ENCODE measurements around the gene TMEM91. TPM values are rescaled to one million over a fixed set of nuclear protein-coding genes. Genes with fewer than 3 reads are reported as not detected.

TMEM91 gene
- total RNA-seq, 1 experiment from 2014 or later, result 5.3 TPM

DNA sequence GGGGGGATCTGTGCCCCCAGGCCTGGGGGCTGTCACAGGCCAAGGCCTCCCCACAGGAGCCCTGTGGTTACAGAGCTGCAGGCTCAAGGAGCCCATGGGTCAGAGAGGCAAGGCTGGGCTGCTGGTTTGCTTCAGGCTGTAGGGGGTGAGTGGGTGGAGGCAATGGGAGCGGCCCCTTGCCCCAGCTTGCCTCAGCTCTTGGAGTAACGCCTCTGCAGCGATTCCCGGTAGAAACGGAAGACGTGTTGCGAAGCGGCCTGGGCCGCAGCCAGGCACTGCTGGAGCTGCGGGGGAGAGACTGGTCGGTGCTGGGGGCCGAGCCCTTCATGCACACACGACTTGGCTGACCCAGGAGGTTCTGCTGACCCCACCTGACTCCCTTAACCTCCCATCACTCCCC, 10.1 kb downstream of the TMEM91 start (continued):
- TF ChIP-seq, protein P1, sequence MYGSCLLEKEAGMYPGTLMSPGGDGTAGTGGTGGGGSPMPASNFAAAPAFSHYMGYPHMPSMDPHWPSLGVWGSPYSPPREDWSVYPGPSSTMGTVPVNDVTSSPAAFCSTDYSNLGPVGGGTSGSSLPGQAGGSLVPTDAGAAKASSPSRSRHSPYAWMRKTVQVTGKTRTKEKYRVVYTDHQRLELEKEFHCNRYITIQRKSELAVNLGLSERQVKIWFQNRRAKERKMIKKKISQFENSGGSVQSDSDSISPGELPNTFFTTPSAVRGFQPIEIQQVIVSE (CRISPR knock-in tag; IDR thresholded peaks at IDR 0.05; ENCODE audit: borderline replicate concordance), result no peak
- TF ChIP-seq HMGA2 (CRISPR knock-in tag; IDR thresholded peaks at IDR 0.05), result no peak

DNA sequence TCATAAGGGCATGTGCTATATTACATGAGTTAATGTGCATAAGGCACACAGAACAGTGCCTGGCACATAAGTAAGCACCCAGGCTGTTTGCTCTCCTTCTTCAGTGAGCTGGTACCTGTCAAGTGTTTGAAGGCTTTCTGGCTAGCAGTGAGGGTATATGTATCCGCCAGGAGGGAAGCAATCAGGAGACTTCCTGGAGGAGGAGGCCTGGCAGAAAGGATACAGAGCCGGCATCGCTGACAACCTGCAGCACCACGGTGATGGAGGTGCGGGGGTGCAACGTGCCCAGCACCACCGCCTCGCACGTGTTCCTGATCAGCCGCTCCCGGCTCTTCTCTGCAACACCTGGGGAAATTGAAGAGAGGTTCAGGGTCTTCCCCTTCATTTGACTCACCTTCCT, 15.3 kb downstream of the TMEM91 start:
- Mint-ChIP-seq H3K36me3 (peaks cover 18% of the 10 kb centered on the region), H3K4me1 (peaks cover 6% of the 10 kb centered on the region), H3K9me3 (no peaks in the 10 kb centered on the region), H3K27ac (no peak overlapping the region), H3K27me3 (ENCODE audit: low read depth) (no peaks in the 10 kb centered on the region), H3K4me3 (no peak overlapping the region)
- DNase-seq (ENCODE audit: low spot score) (no peak), ATAC-seq (no peak)
- ChIA-PET CTCF (no interaction called here), POLR2A (no interaction called here)
- no peak for TF ChIP-seq FOXJ3 (CRISPR knock-in tag; IDR thresholded peaks at IDR 0.05; ENCODE audit: borderline replicate concordance)
- TF ChIP-seq SMAD3 (CRISPR knock-in tag; IDR thresholded peaks at IDR 0.05; ENCODE audit: borderline replicate concordance), result no peak
- TF ChIP-seq, protein P2, sequence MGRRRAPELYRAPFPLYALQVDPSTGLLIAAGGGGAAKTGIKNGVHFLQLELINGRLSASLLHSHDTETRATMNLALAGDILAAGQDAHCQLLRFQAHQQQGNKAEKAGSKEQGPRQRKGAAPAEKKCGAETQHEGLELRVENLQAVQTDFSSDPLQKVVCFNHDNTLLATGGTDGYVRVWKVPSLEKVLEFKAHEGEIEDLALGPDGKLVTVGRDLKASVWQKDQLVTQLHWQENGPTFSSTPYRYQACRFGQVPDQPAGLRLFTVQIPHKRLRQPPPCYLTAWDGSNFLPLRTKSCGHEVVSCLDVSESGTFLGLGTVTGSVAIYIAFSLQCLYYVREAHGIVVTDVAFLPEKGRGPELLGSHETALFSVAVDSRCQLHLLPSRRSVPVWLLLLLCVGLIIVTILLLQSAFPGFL (CRISPR knock-in tag; IDR thresholded peaks at IDR 0.05; ENCODE audit: borderline replicate concordance), result no peak
- TF ChIP-seq ETV6 (CRISPR knock-in tag; IDR thresholded peaks at IDR 0.05), result no peak
- no peak for TF ChIP-seq GABPB1 (CRISPR knock-in tag; IDR thresholded peaks at IDR 0.05)
- TF ChIP-seq, protein P3, sequence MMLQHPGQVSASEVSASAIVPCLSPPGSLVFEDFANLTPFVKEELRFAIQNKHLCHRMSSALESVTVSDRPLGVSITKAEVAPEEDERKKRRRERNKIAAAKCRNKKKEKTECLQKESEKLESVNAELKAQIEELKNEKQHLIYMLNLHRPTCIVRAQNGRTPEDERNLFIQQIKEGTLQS (CRISPR knock-in tag; conservative IDR thresholded peaks at IDR 0.05), result no peak
- TF ChIP-seq ZBTB21 (CRISPR knock-in tag; IDR thresholded peaks at IDR 0.05; ENCODE audit: borderline replicate concordance), result no peak
- TF ChIP-seq ZNF423 (CRISPR knock-in tag; IDR thresholded peaks at IDR 0.05), result no peak
- no peak for TF ChIP-seq TCF7 (CRISPR knock-in tag; IDR thresholded peaks at IDR 0.05; ENCODE audit: low read depth)
- TF ChIP-seq, protein P4, sequence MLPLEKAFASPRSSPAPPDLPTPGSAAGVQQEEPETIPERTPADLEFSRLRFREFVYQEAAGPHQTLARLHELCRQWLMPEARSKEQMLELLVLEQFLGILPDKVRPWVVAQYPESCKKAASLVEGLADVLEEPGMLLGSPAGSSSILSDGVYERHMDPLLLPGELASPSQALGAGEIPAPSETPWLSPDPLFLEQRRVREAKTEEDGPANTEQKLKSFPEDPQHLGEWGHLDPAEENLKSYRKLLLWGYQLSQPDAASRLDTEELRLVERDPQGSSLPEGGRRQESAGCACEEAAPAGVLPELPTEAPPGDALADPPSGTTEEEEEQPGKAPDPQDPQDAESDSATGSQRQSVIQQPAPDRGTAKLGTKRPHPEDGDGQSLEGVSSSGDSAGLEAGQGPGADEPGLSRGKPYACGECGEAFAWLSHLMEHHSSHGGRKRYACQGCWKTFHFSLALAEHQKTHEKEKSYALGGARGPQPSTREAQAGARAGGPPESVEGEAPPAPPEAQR (CRISPR knock-in tag; IDR thresholded peaks at IDR 0.05), result no peak
- no peak for TF ChIP-seq NFATC4 (CRISPR knock-in tag; IDR thresholded peaks at IDR 0.05)
- no peak for TF ChIP-seq ZNF416 (CRISPR knock-in tag; IDR thresholded peaks at IDR 0.05)
- TF ChIP-seq ZNF138 (CRISPR knock-in tag; conservative IDR thresholded peaks at IDR 0.05), result no peak
- TF ChIP-seq FOXK1 (CRISPR knock-in tag; IDR thresholded peaks at IDR 0.05), result no peak
- TF ChIP-seq RELA (CRISPR knock-in tag; IDR thresholded peaks at IDR 0.05; ENCODE audit: borderline replicate concordance), result no peak
- TF ChIP-seq, protein P5, sequence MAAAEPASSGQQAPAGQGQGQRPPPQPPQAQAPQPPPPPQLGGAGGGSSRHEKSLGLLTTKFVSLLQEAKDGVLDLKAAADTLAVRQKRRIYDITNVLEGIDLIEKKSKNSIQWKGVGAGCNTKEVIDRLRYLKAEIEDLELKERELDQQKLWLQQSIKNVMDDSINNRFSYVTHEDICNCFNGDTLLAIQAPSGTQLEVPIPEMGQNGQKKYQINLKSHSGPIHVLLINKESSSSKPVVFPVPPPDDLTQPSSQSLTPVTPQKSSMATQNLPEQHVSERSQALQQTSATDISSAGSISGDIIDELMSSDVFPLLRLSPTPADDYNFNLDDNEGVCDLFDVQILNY (CRISPR knock-in tag; IDR thresholded peaks at IDR 0.05), result no peak

DNA sequence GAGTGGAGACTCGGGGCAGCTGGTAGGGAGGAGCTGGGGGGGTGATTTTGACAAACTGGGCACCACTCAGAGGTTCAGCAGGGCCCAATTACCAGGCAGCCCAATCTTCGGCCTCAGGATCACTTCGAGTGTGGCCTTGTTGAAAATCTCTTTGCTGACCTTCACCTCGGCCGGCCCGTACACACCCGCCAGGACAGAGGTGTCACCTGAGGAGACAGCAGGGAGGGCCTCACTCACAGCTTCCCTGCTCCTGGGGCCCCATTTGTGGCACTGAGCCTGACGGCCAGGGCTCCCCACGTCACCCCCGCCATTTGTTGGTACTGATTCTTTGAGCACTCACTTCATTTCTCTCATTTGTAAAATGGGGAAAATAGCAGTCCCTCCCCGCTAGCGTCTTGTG, 16.4 kb downstream of the TMEM91 start:
- POLR2A ChIA-PET, result no interaction called here
- H3K4me1 Mint-ChIP-seq, result peaks cover 10% of the 10 kb centered on the region
- no peak for TF ChIP-seq TCF7 (CRISPR knock-in tag; IDR thresholded peaks at IDR 0.05; ENCODE audit: low read depth)
- no peak for TF ChIP-seq TEAD4 (CRISPR knock-in tag; IDR thresholded peaks at IDR 0.05)
- TF ChIP-seq ELF4 (CRISPR knock-in tag; IDR thresholded peaks at IDR 0.05; ENCODE audit: low read depth), result no peak
- H3K4me3 Mint-ChIP-seq, result no peak overlapping the region
- no peak for DNase-seq (ENCODE audit: low spot score)
- no peaks in the 10 kb centered on the region for H3K9me3 Mint-ChIP-seq
- CTCF ChIA-PET, result interaction anchor here (0.5 to 1.3 kb wide), 2 partner anchors 14 to 67 kb away, joined by 3 read pairs; no protein-coding TSS in a partner anchor
- H3K36me3 Mint-ChIP-seq, result peaks cover 18% of the 10 kb centered on the region
- no peak for ATAC-seq
- H3K27me3 Mint-ChIP-seq (ENCODE audit: low read depth), result no peaks in the 10 kb centered on the region
- no peak overlapping the region for H3K27ac Mint-ChIP-seq

Data from WTC11 (cell line).